22Rv1 (cell line): ENCODE data around the gene MAP1LC3A.

ENCODE experiments used
- ZFX ChIP-seq: fragments of 450-650 bp; IDR thresholded peaks from 2 replicates; pipeline ENCODE4 v1.6.1; 2017; ENCODE audit warnings: antibody characterized with exemption, borderline replicate concordance
- TF ChIP-seq, protein P1 (sequence below): fragments of 450-650 bp; IDR thresholded peaks from 2 replicates; pipeline ENCODE4 v1.5.1; 2017; ENCODE audit warnings: mild to moderate bottlenecking

DNA sequence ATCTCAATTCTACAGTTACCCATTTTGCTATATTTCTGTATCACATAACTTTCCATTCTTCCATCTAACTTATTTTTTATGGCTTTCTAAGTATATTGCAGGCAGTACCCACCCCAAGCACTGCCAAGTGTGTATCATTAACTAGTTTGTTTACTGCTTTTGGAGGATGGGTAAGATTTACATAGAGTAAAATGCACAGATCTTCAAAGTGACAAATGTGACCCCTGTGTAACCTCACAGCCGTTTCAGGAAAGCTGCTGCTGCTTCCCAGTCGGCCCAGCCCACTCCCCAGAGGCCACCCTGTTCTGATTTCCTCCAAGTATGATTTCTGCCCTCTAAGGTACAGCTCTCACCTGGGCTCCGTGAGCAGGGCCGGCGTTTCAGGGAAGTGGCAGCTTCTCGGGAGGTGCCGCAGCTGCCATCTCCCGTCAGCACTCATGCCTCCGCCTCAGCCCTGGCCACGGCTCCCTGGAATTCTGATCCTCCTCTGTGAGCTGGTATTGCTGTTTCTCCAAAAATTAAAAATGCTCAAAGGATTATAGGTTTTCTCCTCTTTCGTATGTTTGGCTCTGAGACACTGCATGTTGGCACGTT is 15.0 kb upstream of the MAP1LC3A start:
- TF ChIP-seq, protein P1, sequence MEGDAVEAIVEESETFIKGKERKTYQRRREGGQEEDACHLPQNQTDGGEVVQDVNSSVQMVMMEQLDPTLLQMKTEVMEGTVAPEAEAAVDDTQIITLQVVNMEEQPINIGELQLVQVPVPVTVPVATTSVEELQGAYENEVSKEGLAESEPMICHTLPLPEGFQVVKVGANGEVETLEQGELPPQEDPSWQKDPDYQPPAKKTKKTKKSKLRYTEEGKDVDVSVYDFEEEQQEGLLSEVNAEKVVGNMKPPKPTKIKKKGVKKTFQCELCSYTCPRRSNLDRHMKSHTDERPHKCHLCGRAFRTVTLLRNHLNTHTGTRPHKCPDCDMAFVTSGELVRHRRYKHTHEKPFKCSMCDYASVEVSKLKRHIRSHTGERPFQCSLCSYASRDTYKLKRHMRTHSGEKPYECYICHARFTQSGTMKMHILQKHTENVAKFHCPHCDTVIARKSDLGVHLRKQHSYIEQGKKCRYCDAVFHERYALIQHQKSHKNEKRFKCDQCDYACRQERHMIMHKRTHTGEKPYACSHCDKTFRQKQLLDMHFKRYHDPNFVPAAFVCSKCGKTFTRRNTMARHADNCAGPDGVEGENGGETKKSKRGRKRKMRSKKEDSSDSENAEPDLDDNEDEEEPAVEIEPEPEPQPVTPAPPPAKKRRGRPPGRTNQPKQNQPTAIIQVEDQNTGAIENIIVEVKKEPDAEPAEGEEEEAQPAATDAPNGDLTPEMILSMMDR = no peak
- TF ChIP-seq ZFX = no peak
